NB4 (cell line): ENCODE results near the gene ZNF443.

ENCODE experiments used
- CTCF ChIP-seq: IDR thresholded peaks from one replicate; pipeline ENCODE4 v1.5.1; 2012; ENCODE audit warnings: low read depth, low read length
- MAX ChIP-seq: IDR thresholded peaks from 2 replicates; pipeline ENCODE4 v1.6.1; 2011; ENCODE audit warnings: low read depth, low read length
- MYC ChIP-seq: IDR thresholded peaks from 2 replicates; pipeline ENCODE4 v1.6.1; 2011; ENCODE audit warnings: low read depth, low read length
- POLR2A ChIP-seq: IDR thresholded peaks from 2 replicates; pipeline ENCODE4 v1.6.1; 2011; ENCODE audit warnings: mild to moderate bottlenecking; ENCODE audit not compliant: insufficient read length; ENCODE audit errors: extremely low read depth

- no peak for TF ChIP-seq CTCF
- TF ChIP-seq POLR2A = no peak
- TF ChIP-seq MYC = no peak
- TF ChIP-seq MAX = no peak
These were observed 41.7 kb upstream of the ZNF443 start for GRCh38 chr19:12482509-12482886.
